AML-193 (cell line): ENCODE data around the gene WNT3A.
A peak's percentile ranks its signal among the peaks of the same experiment; 100 is the strongest.
"Not testable (repeated sequence)": the region's sequence is repeated elsewhere in the genome, so short reads cannot be mapped to it uniquely, and the experiment has no call there.

Source experiments
- DNase-seq, 2 experiments: peaks; one replicate each; lab custom pipeline; 2025; lab: John Stamatoyannopoulos, UW

The WNT3A gene

GRCh38 chr1:228006786-228007048, at the start of gene WNT3A:
TSS of gene WNT3A (plus strand) at chr1:228006998. CDS start at chr1:228007129, 131 bp downstream.
- DNase-seq, result no peak

DNA sequence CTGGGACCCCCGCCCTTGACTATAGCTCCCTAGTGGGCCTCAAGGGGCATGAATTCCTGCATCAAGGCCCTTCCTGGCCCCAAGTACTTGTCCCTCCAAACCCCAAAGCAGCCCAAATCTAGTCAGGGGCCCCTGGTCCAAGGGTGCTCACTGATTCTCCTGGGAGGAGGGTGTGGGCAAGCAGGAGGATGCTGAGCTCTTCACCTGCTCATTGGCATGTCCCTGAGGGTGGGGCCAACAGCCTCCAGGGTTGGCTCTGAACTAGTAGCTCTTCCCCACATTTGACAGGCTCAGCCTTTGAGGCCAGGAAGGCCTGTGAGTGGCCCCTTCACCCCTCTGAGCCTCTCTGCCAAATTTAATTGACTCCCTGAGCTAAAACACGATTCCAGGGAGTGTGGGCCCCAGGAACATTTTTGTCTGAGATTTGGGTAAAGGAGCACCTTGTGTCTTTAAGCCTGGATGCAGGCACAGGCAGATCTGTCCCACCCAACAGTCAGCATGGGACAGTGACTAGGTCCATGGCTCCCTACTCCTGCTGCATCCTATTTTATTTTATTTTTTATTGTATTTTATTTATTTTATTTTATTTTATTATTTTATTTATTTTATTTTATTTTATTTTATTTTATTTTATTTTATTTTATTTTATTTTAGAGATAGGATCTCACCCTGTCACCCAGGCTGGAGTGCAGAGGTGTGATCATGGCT, 48.0 kb upstream of the WNT3A start:
- no peak for DNase-seq

- DNase-seq, result no peak
These were observed 47.4 kb upstream of the WNT3A start for GRCh38 chr1:227959325-227959860.

- peak; percentile 54 to 56 for DNase-seq
These were observed 44.9 kb upstream of the WNT3A start for GRCh38 chr1:227961651-227962466.

DNA sequence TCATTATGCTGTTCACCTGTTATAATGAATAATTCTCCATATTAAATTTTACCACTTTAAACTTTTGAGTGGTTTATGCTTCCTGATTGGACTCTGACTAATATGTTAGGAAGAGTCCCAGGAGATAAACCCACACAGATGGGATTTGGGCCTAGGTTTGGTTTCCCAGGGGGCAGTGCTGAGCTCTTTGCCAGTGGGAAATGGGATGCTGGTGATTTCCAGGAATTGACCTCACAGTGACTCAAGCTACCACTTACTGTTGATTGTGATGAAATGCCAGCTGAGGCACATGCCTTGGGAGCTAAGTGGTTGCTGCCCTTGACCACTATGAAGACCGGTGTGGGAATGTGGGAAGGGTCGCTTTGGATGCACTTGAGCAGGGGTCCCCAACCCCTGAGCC, 40.1 kb upstream of the WNT3A start:
- DNase-seq, result not testable (repeated sequence)

DNA sequence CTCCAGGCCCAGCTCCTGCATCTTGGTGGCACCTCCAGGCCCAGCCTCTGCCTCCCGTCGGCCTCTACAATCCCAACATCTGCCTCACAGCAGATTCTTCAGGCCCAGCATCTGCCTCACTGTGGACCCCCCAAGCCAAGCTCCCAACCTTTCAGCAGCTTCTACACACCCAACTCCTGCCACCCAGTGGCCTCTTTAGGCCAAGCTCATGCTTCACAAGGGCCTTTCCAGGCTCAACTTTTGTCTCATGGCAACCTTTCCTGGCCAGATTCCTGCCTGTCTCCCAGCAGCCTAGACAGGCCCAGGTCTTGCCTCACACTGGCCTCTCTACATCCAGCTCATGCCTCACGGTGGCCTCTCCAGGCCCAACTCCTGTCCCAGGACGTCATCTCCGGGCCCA, 39.0 kb upstream of the WNT3A start:
- DNase-seq, result not testable (repeated sequence)

GRCh38 chr1:227970076-227970995, 36.5 kb upstream of the WNT3A start:
- not testable (repeated sequence) for DNase-seq

DNA sequence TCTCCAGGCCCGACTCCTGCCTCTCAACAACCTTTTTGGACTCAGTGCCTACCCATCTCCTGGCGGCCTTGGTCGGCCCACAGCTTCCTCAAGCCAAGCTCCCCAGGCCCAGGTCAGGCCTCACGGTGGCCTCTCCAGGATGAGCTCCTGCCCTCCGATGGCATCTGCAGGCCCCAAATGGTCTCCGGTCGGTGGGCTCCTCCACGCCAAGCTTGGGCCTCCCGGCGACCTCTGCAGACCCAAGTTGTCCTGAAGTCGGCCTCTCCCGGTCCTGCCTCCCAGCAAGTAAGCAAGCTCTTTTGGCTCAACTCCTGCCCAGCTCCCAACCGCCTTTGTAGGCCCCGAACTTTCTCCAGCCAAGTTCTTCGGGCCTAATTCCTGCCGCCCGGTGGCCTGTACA, 35.6 kb upstream of the WNT3A start:
- not testable (repeated sequence) for DNase-seq

GRCh38 chr1:227971643-227972282, 35.0 kb upstream of the WNT3A start:
- not testable (repeated sequence) for DNase-seq

DNA sequence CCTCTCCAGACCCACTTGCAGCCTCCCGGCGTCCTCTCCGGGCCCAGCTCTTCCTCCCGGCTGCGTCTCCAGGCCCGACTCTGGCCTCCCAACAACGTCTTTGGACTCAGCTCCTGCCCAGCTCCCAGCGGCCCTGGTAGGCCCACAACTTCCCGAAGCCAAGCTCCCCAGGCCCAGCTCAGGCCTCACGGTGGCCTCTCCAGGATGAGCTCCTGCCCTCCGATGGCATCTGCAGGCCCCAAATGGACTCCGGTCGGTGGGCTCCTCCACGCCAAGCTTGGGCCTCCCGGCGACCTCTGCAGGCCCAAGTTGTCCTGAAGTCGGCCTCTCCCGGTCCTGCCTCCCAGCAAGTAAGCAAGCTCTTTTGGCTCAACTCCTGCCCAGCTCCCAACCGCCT, 34.5 kb upstream of the WNT3A start:
- DNase-seq, result not testable (repeated sequence)

DNA sequence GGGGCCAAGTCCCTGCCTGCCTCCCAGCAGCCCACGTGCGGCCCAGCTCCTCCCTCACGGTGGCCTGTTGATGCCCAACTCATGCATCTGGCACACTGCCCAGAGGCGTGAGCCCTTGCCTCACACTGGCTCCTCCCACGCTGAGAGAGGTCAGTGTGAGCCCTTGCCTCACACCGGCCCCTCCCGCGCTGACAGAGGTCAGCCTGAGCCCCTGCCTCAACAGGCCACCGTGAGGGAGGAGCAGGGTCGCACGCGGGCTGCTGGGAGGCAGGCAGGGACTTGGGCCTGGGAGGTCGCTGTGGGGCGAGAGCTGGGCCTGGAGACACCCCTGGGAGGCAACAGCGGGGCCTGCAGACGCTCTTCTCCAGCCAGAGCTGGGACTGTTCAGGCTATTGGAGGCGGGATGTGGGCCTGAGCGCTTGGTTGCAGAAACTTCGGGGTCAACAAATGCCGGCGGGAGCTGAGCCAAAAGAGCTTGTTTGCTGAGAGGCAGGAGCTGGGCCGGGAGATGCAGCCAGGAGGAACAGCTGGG, 33.9 kb upstream of the WNT3A start:
- not testable (repeated sequence) for DNase-seq

GRCh38 chr1:227973724-227974288, 33.0 kb upstream of the WNT3A start:
- not testable (repeated sequence) for DNase-seq

- DNase-seq, result not testable (repeated sequence)
These were observed 31.1 kb upstream of the WNT3A start for GRCh38 chr1:227975583-227976283.

GRCh38 chr1:227987181-227987580, 19.6 kb upstream of the WNT3A start:
- DNase-seq, result no peak

- no peak for DNase-seq
These were observed 12.0 kb upstream of the WNT3A start for GRCh38 chr1:227994632-227995300.

GRCh38 chr1:227996187-227996950, 10.4 kb upstream of the WNT3A start:
- no peak for DNase-seq

GRCh38 chr1:227998374-227999055, 8.3 kb upstream of the WNT3A start:
- no peak for DNase-seq
